PC-9 (cell line): Measurements from ENCODE around the gene GLCE. TPM values are rescaled to one million over a fixed set of nuclear protein-coding genes. Genes with fewer than 3 reads are reported as not detected.

Experiments
- BruUV-seq: library from RNA; stranded (reverse); fragments of 400-500 nt; replicated peaks from 2 replicates; lab custom pipeline; 2021; lab: Mats Ljungman, UMichigan
- CTCF ChIA-PET: fragments of 300-600 bp; sonication (Branson Sonifier 250); formaldehyde crosslinking; loops from one replicate; lab custom pipeline; 2022; ENCODE audit warnings: antibody characterized with exemption; lab: Charles Lee
- POLR2A ChIA-PET: fragments of 300-600 bp; sonication (Branson Sonifier 250); formaldehyde crosslinking; loops from one replicate; lab custom pipeline; 2022; ENCODE audit warnings: antibody characterized with exemption; ENCODE audit not compliant: unreplicated experiment; lab: Charles Lee
- DNase-seq, 2 experiments: peaks; one replicate each; pipeline versions ENCODE4 v3.0.0 to v3.0.0-alpha.2; 2015 to 2022; ENCODE audit warnings: mixed read lengths in 1 of 2
- H2AFZ ChIP-seq: fragments of 200-600 bp; sonication (generic); 2 replicates; pipeline ENCODE4 v1.8.1; 2017; ENCODE audit warnings: antibody characterized with exemption
- H3F3A ChIP-seq: fragments of 200-600 bp; sonication (generic); 2 replicates; pipeline ENCODE4 v1.8.1; 2017; ENCODE audit warnings: antibody characterized with exemption, mild to moderate bottlenecking, low read depth; ENCODE audit not compliant: insufficient read depth
- H3K27ac ChIP-seq: fragments of 200-600 bp; sonication (generic); 2 replicates; pipeline ENCODE4 v1.6.1; 2016; ENCODE audit warnings: mixed run types
- H3K27me3 ChIP-seq: fragments of 200-600 bp; sonication (generic); 2 replicates; pipeline ENCODE4 v1.6.1; 2016; ENCODE audit warnings: low read depth, mixed run types; ENCODE audit not compliant: insufficient read depth
- H3K36me3 ChIP-seq: fragments of 200-600 bp; sonication (generic); 2 replicates; pipeline ENCODE4 v1.6.1; 2016; ENCODE audit warnings: low read depth, mixed run types
- H3K4me1 ChIP-seq: fragments of 200-600 bp; sonication (generic); replicated peaks from 2 replicates; pipeline ENCODE4 v1.6.1; 2016; ENCODE audit warnings: mixed run types; ENCODE audit not compliant: insufficient read depth
- H3K4me2 ChIP-seq: fragments of 200-600 bp; sonication (generic); 2 replicates; pipeline ENCODE4 v1.6.1; 2017; ENCODE audit warnings: mixed run types
- H3K4me3 ChIP-seq: fragments of 200-600 bp; sonication (generic); 2 replicates; pipeline ENCODE4 v1.6.1; 2016; ENCODE audit warnings: mixed run types
- H3K79me2 ChIP-seq: fragments of 200-600 bp; sonication (generic); 2 replicates; pipeline ENCODE4 v1.6.1; 2017; ENCODE audit warnings: low read depth, mixed run types
- H3K9me2 ChIP-seq: fragments of 200-600 bp; sonication (generic); 2 replicates; pipeline ENCODE4 v1.8.1; 2017; ENCODE audit warnings: mild to moderate bottlenecking; ENCODE audit not compliant: insufficient read depth
- H3K9me3 ChIP-seq: fragments of 200-600 bp; sonication (generic); 2 replicates; pipeline ENCODE4 v1.8.1; 2016; ENCODE audit warnings: low read depth; ENCODE audit not compliant: insufficient read depth
- H4K20me1 ChIP-seq: fragments of 200-600 bp; sonication (generic); 2 replicates; pipeline ENCODE4 v1.8.1; 2017; ENCODE audit not compliant: insufficient read depth
- EZH2 ChIP-seq: fragments of 200-600 bp; sonication (generic); IDR thresholded peaks from 2 replicates; pipeline ENCODE4 v1.8.0; 2017; ENCODE audit warnings: antibody characterized with exemption, low read depth
- intact Hi-C: fragments of 100-400 bp; cut with micrococcal nuclease; formaldehyde crosslinking; loops from one replicate; pipeline ENCODE4 v1.10.0; 2022; ENCODE audit not compliant: unreplicated experiment
- total RNA-seq: library from RNA; stranded (reverse); gene quantifications from 2 replicates; pipeline ENCODE4 v1.2.3, GENCODE V29; 2021
- TF ChIP-seq, protein P1 (sequence below): fragments of 200-600 bp; sonication (generic); conservative IDR thresholded peaks from 2 replicates; pipeline ENCODE4 v1.6.1; 2017; ENCODE audit warnings: mixed run types, antibody characterized with exemption, mild to moderate bottlenecking, moderate library complexity

The GLCE gene
- total RNA-seq, 1 experiment from 2014 or later = 31.3 TPM

GRCh38 chr15:69132430-69132829 is 28.0 kb upstream of the GLCE start:
- Histone ChIP-seq H3K79me2 (no peaks in the 10 kb centered on the region), H3K27me3 (no peaks in the 10 kb centered on the region), H3F3A (peaks cover 9% of the 10 kb centered on the region; the same call in 1 of the 2 replicates), H3K4me1 (peaks cover 22% of the 10 kb centered on the region), H2AFZ (no peak overlapping the region), H3K4me2 (no peak overlapping the region), H3K9me2 (no peaks in the 10 kb centered on the region), H3K27ac (no peak overlapping the region), H4K20me1 (no peaks in the 10 kb centered on the region), H3K36me3 (no peaks in the 10 kb centered on the region), H3K9me3 (no peaks in the 10 kb centered on the region), H3K4me3 (no peak overlapping the region)
- DNase-seq = no peak
- intact Hi-C loops = no loop called here
- POLR2A ChIA-PET = no interaction called here
- TF ChIP-seq, protein P1, sequence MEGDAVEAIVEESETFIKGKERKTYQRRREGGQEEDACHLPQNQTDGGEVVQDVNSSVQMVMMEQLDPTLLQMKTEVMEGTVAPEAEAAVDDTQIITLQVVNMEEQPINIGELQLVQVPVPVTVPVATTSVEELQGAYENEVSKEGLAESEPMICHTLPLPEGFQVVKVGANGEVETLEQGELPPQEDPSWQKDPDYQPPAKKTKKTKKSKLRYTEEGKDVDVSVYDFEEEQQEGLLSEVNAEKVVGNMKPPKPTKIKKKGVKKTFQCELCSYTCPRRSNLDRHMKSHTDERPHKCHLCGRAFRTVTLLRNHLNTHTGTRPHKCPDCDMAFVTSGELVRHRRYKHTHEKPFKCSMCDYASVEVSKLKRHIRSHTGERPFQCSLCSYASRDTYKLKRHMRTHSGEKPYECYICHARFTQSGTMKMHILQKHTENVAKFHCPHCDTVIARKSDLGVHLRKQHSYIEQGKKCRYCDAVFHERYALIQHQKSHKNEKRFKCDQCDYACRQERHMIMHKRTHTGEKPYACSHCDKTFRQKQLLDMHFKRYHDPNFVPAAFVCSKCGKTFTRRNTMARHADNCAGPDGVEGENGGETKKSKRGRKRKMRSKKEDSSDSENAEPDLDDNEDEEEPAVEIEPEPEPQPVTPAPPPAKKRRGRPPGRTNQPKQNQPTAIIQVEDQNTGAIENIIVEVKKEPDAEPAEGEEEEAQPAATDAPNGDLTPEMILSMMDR = no peak
- no peak for TF ChIP-seq EZH2
- no TSS peak for BruUV-seq
- CTCF ChIA-PET = interaction anchor here (1.4 kb wide), 1 partner anchor 73 kb away, joined by 4 read pairs; no protein-coding TSS in a partner anchor

DNA sequence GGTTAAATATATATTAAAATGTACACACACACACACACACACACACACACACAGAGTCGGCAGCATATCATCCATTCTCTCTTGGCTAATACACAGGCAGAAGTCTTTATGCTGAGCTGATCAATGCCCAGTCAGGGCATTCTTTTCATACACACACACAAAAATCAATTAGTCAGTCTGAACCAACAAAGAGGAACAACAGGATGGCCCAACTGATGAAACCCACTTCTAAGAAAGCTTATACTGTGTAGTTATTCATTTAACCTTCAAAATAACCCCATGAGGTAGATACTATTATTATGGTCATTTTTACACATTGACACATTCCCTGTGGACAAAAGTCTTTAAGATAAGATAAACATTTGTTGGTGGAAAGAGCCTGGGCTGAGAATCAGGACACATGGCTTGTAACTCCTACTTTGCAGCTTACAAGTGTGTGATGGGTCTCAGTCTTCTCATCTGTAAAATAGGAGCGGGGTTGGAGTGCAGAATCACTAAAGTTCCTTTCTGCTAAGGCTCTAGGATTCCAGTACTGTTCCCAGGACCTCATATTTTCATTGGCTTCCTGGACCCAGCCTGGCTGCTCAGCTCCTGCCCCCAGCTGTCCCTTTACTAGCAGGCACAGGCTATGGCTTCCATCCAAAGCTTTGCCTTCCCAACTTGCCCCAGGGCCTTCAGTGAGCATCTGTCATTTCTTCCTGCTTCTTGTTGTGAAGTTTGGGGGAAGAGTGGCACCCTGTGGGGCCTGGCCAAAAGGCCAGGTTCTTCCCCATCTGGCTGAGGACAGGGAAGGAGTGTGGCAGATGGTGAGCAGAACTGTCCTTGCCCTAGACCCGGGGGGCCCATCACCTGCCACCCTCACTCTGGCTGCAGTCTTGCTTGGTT is 27.2 kb upstream of the GLCE start:
- no peak overlapping the region for H2AFZ ChIP-seq
- no peak overlapping the region for H3K4me2 ChIP-seq
- intact Hi-C loops = loop anchor here (1.0 kb wide), 1 partner anchor 74 kb away; no protein-coding TSS in a partner anchor
- no peaks in the 10 kb centered on the region for H3K9me3 ChIP-seq
- no peak overlapping the region for H3K27ac ChIP-seq
- ChIA-PET CTCF (interaction anchor here (0.6 to 1.4 kb wide), 5 partner anchors 50 to 274 kb away, joined by 3 to 5 read pairs (median 4); no protein-coding TSS in a partner anchor), POLR2A (interaction anchor here (0.9 kb wide), 1 partner anchor 52 kb away, joined by 3 read pairs; no protein-coding TSS in a partner anchor)
- no peak for TF ChIP-seq EZH2
- TF ChIP-seq, protein P1 = 0 out of 2 replicates have a peak, but pooled peaks have one; percentile 27
- peak; percentile 52 to 66 for DNase-seq
- H4K20me1 ChIP-seq = no peaks in the 10 kb centered on the region
- H3K4me1 ChIP-seq = peaks cover 22% of the 10 kb centered on the region
- H3K9me2 ChIP-seq = no peaks in the 10 kb centered on the region
- no TSS peak for BruUV-seq
- no peaks in the 10 kb centered on the region for H3K36me3 ChIP-seq
- no peak overlapping the region for H3K4me3 ChIP-seq
- no peaks in the 10 kb centered on the region for H3K27me3 ChIP-seq
- H3K79me2 ChIP-seq = no peaks in the 10 kb centered on the region
- peaks cover 9% of the 10 kb centered on the region; the same call in 1 of the 2 replicates for H3F3A ChIP-seq

DNA sequence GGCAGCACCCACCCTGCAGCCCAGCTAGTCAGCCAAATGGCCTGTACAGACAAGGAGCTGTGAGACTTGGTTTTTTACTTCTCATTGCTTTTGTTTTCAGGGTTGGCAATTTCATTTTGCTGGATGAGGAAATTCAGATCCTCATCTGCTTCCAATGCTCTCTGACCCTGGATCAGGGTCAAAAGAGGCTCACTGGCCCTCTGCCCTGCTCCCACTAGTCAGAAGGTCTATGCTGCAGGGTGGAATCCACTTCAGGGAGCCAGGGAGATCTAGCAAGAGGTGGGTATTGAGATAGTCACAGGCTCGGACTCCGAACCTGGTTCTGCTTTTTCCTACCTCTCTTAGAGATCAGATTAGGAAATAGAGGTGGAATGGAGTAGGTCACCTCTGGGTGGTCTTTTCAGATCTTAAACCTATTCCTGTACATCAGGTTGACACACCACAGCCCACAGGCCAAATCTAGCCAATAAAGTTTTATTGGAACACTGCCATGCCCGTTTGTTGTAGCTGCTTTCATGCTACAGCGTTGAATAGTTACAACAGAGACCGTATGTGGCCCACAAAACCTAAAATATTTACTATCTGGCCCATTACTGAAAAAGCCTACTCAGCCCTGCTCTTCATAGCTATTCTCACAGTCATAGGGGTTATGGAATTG is 26.4 kb upstream of the GLCE start:
- Histone ChIP-seq H3K9me3 (no peaks in the 10 kb centered on the region), H3K36me3 (no peaks in the 10 kb centered on the region), H4K20me1 (no peaks in the 10 kb centered on the region), H3K79me2 (no peaks in the 10 kb centered on the region), H3K27ac (no peak overlapping the region), H3K27me3 (no peaks in the 10 kb centered on the region), H3K4me2 (no peak overlapping the region), H2AFZ (no peak overlapping the region), H3K9me2 (no peaks in the 10 kb centered on the region), H3F3A (peaks cover 5% of the 10 kb centered on the region; the same call in 1 of the 2 replicates), H3K4me1 (peaks cover 16% of the 10 kb centered on the region), H3K4me3 (no peak overlapping the region)
- no TSS peak for BruUV-seq
- POLR2A ChIA-PET = interaction anchor here (0.9 kb wide), 1 partner anchor 53 kb away, joined by 3 read pairs; no protein-coding TSS in a partner anchor
- DNase-seq = no peak
- CTCF ChIA-PET = interaction anchor here (1.4 kb wide), 1 partner anchor 75 kb away, joined by 4 read pairs; no protein-coding TSS in a partner anchor
- intact Hi-C loops = loop anchor here (1.0 kb wide), 1 partner anchor 75 kb away; no protein-coding TSS in a partner anchor
- no peak for TF ChIP-seq EZH2
- TF ChIP-seq, protein P1 = 0 out of 2 replicates have a peak, but pooled peaks have one; percentile 1
